ENCODE measurements around the gene GEMIN7.
"Not testable (repeated sequence)": the region's sequence is repeated elsewhere in the genome, so short reads cannot be mapped to it uniquely, and the experiment has no call there.

Gene GEMIN7

DNA sequence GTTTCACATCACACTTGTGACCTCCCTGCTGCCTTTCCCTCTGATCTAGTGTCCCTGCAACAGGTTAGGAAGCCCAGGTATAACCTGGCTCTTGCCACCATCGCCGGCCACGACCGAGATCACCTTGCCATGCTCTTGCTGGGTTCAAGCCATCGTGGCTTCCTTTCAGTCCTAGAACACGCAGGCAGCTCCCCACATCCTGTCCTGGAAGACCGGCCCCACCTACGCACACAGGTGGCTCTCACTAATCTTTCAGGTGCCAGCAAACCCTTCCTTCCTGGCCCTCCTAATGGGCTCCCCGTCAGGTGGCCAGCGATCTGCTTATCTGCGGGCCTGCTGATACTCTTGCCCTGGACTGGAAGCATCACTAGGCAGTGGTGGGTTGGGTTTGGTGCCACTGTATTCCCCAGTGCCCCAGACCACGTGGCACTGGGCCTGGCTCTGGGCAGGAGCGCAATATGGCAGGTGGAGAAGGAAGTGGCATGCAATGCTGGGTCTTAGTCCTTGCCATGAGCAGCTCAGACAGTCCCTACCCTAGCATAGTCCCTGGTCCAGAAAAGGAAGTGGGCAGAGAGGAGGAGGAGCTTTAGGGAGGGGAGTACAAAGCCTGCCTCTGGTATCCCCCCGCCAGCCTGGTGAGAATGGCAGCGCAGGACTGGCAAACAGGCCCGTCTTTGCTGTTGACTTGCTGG is 25.7 kb downstream of the GEMIN7 start:
- no peak for DNase-seq (ENCODE audit: low read depth)

- not testable (repeated sequence) for DNase-seq (ENCODE audit: low read depth)
Observed at GRCh38 chr19:45106363-45106762, 27.3 kb downstream of the GEMIN7 start.

GRCh38 chr19:45107621-45108150 is 28.6 kb downstream of the GEMIN7 start:
- no peak for DNase-seq (ENCODE audit: low read depth)

- no peak for DNase-seq (ENCODE audit: low read depth)
Observed at GRCh38 chr19:45110851-45111266, 31.8 kb downstream of the GEMIN7 start.

GRCh38 chr19:45112111-45112827 is 33.2 kb downstream of the GEMIN7 start:
- no peak for DNase-seq (ENCODE audit: low read depth)

GRCh38 chr19:45113628-45114027 is 34.6 kb downstream of the GEMIN7 start:
- DNase-seq (ENCODE audit: low read depth): no peak

GRCh38 chr19:45114116-45114515 is 35.1 kb downstream of the GEMIN7 start:
- no peak for DNase-seq (ENCODE audit: low read depth)

DNA sequence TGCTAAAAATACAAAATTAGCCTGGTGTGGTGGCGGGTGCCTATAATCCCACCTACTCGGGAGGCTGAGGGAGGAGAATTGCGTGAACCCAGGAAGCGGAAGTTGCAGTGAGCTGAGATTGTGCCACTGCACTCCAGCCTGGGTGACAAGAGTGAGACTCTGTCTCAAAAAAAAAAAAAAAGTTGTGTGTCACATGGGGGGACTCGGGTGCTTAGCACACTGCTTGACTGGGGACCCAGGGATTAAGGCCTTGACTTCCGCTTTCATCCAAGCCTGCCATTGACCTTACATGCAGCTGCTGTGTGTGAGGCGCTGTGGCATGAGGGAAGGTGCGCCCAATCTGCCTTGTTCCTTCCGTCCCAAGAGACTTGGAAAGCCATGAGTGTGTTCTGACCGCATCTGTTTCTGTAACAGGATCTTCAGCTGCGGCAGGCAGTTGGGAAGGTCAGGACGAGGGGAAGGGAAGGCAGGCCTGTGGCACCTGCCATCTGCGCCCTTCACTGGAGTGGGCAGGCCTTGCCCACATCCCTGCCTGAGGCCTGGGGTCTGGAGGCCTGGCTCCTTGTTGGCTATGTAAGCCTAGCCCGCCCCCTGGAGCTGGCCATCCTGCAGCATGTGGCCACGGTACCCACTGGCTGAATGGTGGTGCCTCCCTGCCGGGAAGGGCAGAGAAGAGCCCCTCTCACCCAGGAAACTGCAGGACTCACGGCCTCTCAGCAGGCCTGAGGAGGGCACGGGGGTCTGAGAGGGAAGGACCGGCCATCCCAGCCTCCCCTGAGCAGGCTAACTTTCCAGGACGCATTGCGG is 37.0 kb downstream of the GEMIN7 start:
- DNase-seq (ENCODE audit: low read depth): no peak

GRCh38 chr19:45117167-45117594 is 38.1 kb downstream of the GEMIN7 start:
- no peak for DNase-seq (ENCODE audit: low read depth)

DNA sequence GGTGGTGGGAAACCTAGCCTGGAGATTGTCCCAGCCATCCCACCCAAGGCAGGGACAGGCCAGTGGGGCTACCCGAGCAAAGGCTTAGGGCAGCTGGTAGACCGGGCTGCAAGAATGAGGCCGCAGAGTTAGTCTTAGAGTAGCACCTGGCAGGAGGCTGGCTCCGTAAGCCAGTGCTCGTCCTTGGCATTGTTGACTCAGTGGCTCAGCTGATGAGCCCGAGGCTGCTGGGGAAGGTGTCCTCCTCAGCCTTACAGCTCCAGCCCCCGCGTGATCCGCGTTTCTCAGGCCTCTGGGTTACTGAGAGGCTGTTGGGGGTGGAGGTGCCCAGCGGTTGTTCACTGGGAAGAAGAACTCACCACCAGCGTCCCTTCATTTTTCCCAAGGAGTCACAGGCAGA is 38.6 kb downstream of the GEMIN7 start:
- no peak for DNase-seq (ENCODE audit: low read depth)

- no peak for DNase-seq (ENCODE audit: low read depth)
Observed at GRCh38 chr19:45118106-45118505, 39.0 kb downstream of the GEMIN7 start.

DNA sequence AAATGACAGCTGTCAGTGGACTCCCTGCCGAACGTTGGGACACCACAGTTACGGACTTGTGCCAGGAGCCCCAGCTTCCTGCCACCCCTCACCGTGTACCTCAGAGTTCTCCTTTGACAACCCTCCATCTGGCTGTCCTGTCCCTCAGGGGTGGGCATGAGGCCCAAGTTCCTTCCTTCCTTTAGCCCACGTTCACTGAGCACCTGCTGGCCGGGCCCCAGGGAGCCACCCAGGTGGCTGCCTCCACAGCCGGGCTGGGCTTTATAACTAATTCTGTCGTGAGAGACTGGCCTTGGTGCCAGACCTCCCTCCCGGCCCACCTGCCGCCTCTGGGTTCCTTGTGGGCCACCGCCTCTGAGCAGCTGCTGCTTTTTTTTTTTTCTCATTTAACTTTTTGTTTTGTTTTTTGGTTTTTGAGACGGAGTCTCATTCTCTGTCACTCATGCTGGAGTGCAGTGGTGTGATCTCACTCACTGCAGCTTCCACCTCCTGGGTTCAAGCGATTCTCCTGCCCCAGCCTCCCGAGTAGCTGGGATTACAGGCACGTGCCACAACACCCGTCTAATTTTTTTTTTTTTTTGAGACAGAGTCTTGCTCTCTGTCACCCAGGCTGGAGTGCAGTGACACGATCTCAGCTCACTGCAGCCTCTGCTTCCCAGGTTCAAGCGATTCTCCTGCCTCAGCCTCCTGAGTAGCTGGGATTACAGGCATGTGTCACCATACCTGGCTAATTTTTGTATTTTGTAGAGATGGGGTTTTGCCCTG is 39.7 kb downstream of the GEMIN7 start:
- not testable (repeated sequence) for DNase-seq (ENCODE audit: low read depth)

DNA sequence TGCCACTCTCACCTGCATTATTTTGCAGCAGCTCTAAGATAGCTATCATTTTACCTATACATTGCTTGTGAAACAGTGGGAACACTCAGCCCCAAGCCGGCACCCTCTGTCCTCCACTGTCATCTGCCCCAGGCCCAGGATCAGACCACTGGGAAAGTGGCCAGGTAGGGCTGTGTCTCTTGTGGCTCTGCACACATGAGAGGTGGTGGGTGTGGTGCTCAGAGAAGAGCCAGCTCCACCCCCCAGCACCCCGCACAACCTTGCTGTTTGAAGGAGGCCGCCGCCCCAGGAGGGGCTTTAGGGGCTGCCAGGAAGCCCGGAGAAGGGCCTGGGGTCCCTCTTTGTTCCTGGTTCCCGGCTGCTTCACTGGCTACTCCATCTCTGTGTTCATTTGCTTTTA is 40.5 kb downstream of the GEMIN7 start:
- no peak for DNase-seq (ENCODE audit: low read depth)

DNA sequence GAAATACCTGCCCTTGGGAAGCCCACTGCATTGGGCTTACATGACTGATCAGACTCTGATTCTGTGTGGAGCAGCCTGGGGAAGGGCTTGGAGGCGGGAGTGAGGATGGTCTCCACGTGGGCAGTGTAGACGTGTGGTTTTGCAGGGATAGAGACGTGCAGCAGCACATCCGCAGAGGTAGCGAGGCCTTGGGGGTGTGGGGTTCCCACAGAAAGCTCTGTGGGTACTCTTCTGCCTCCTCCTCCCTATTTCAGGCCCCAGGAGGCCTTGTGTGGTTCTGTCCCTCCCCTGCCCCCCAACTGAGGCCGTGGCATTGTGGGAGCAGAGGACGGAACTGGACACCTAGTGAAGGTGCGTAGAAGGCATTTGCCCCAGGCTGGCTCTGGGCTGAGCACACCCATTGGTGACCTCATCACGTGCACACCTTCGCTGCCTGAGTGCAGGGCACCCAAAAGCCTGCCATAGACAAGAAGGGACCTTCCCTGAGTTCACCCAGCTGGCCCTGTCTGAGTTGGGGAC is 42.8 kb downstream of the GEMIN7 start:
- DNase-seq (ENCODE audit: low read depth): no peak

- no peak for DNase-seq (ENCODE audit: low read depth)
Observed at GRCh38 chr19:45122832-45123231, 43.8 kb downstream of the GEMIN7 start.

DNA sequence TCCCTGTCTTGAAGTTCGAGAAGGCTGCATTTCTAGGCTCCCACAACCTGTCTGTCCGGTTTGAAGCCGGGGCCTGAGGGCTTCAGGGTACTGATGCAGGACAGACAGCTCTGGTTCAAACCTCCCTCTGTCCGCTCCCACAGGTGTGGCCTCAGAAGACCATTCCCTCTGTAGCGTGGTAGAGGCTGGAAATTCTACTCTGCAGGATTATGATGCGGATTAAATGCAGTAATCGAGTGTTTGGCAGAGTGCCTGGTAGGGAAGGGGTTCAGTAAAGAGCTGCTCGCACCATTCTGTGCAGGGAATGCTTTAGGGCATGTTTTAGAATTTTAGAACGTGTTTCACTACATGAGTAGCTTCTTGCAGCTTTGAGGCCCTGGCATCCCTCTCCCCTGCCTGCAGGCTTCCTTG is 44.4 kb downstream of the GEMIN7 start:
- DNase-seq (ENCODE audit: low read depth): no peak

DNA sequence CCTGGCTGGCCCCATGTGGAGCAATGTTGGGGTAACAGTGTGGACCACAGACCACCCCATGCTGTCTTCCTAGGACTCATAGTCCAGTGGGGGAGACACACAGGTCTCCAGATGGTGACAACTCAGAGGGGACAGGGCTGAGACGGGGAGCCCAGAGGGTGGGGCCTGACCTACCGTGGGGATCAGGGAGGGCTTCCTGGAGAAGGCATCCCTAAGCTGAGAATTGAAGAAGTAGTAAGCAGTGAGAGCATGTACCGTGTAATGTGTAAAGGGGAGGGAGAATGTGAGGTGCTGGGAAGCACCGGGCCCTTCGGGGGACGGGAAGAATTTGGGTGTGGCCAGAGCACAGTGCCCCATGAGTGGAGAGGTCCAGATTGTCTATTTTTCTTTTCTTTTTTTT is 45.0 kb downstream of the GEMIN7 start:
- no peak for DNase-seq (ENCODE audit: low read depth)

DNA sequence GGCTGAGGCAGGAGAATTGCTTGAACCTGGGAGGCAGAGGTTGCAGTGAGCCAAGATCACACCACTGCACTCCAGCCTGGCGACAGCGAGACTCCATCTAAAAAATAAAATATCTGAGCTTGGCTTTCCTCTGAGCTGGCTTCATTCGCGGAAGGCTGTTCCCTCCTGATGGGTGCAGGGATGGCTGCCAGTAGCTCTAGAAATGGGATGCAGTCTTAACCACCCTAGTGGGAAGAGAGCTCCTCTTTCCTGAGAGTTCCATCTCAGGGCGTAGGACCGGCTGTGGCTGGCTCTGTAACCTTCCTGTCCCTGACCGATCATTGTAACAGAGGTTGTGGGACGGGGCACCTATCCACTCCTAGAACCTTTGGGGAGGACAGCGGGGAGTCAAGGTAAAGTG is 46.3 kb downstream of the GEMIN7 start:
- DNase-seq (ENCODE audit: low read depth): no peak

GRCh38 chr19:45125975-45126493 is 47.0 kb downstream of the GEMIN7 start:
- DNase-seq (ENCODE audit: low read depth): peak; percentile 67

DNA sequence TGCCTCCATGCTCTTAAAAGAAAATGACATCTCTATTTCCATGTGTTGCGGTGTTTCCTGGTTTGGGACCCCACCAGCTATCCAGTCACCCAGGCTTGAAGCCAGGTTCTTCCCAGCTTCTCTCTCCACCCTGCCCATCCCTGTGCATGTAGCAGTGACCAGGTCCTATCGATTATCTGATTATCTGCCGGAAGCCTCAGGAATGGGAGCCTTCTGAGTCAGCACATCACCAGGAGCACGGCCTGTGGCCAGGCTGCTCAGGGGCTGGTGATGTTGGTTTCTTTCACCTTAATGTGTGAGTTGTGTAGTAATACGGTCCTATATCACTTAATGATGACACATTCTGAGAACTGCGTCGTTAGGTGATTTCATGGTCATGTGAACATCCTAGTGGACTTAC is 47.6 kb downstream of the GEMIN7 start:
- no peak for DNase-seq (ENCODE audit: low read depth)

DNA sequence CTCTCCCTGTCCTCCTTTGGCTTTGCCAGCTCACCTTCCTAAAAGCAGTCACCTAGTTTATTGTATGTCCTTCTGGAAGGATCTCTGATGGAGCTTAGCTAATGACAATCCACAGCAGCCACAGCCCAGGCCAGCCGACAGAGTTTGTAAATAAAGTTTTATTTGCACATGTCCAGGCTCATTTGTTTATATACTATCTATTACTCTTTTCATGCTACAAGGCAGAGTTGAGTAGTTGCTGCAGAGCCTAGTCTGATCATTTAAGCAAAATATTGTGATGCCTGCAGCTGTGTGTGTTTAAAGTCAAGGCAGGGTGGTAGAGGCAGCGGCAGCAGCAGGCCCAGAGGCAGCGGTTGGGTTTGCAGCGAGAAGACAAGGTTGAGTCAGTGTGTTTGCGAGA is 49.1 kb downstream of the GEMIN7 start:
- no peak for DNase-seq (ENCODE audit: low read depth)

Data from ELR (cell line).